ENCODE measurements around the gene PAH. TPM values are rescaled to one million over a fixed set of nuclear protein-coding genes. Genes with fewer than 3 reads are reported as not detected.

Gene PAH
- polyA plus RNA-seq, 2 of the 4 experiments (the other 2 are of a cell fraction) = not detected

Other genes starting within 250 kb of the PAH start
- gene ASCL1, start 40.4 kb upstream of the PAH start, polyA plus RNA-seq (2011; rRNA removed) = 0.05 TPM in 1 of 2 replicates, not detected in the other
- gene ASCL1, start 40.4 kb upstream of the PAH start, polyA plus RNA-seq (2017; fragmentation: RNase III; extraction: RNeasy Plus Mini Kit Qiagen cat#74134 plus additional on column Dnase treatment) = not detected in 3 replicates